Endometrial microvascular endothelial cells (primary cell): ENCODE results near the gene DPH6. TPM values are rescaled to one million over a fixed set of nuclear protein-coding genes. Genes with fewer than 3 reads are reported as not detected.

Source experiments
- in situ Hi-C: cut with HindIII; loops from 2 replicates; pipeline ENCODE4 v1.10.0; 2017; ENCODE audit warnings: low sequenced_read_pairs, low pct_unique_long_range_greater_than_20kb; ENCODE audit errors: inconsistent ontology term
- total RNA-seq: library from RNA; depleted of rRNA; stranded (reverse); fragments of >200 nt; gene quantifications from one replicate; pipeline ENCODE4 v1.2.3, GENCODE V29; 2015; ENCODE audit errors: inconsistent ontology term

The DPH6 gene
- total RNA-seq, 1 donor from 2014 or later, result 6.5 TPM

DNA sequence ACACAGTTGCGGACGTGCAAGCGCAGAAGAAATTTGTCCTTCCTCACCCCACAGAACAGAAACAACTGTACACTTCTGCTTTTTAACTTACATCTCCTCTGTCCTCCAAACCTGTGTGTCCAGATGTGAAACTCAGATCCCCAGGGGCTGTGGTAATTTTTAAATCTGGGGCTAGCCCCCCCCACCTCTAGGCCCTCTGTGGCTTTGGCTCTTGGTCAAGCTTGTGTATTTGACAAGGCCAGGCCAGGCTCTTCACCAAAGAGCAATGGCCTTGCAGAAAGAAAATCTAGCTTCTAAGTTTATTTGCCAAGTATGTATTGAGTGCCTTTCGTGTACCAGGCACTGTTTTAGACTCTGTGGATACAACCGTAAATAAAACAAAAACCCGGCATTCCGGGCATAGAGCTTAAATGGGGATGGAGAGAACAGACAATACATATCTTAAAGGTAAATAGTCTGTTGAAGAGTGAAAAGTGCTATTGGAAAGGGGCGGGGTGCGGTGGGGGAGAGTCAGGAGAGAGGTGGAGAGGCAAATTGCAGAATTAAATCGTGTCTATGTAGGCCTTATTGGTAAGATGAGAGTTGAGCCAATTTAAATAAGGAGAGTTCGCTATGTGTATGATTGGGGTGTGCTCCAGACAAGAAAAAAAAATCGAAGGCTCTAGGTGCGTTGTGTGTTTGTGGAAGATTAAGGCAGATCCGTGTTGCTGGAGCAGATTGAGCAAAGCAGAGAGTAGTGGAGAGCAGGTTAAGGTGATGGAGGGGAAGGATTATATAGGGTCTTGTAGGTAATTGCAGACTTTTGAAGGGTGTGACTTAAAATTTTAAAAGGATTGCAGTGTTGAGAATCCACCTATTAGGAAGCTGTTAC is 781 bp upstream of the DPH6 start:
- in situ Hi-C loops, result loop anchor here (10.0 to 25.0 kb wide), 2 partner anchors 148 to 1341 kb away; no protein-coding TSS in a partner anchor

DNA sequence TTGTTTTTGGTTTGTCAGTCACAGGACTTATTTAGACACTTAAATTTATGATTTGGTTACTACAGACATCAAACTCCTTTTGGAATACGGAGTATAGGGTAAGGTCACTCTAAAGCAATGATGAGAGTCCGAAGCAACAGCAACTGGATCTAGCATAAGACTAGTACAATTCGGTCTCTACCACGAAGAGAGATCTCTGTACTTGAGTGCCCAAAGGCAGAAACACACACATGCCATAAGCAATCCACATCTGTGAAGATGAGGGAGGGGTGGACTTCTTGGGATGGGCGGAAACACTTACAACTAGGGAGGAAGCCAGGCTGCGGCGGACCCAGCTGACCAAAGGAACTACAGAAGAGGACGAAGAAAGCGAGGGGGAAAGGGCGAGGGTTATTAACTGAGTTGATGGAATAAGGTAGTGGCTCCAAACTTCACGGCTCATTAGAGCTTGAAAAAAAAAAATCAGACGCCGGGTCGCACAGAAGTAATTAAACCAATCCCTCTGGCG is 595 bp downstream of the DPH6 start:
- in situ Hi-C loops, result loop anchor here (10.0 to 25.0 kb wide), 2 partner anchors 149 to 1342 kb away; no protein-coding TSS in a partner anchor

- in situ Hi-C loops, result loop anchor here (10.0 to 25.0 kb wide), 2 partner anchors 154 to 1346 kb away; no protein-coding TSS in a partner anchor
These were observed 5.1 kb downstream of the DPH6 start for GRCh38 chr15:35540885-35541284.

DNA sequence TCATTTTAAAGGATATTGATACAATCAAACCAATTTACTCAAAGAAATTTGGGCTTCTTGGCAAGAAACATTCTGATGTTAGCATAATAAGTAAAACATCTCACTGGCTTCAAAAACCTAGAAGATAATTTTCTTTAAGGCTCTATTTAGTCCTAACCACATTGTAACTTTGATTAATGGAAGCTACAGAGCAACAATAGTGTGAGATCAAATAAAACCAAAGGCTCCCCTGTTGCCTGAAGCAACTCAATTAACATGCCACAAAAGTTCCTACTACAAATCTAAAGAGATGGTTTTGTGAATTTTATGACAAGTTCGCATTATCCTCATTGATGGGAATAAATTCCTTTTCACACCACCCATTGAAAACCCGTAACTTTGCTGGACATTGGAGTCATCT is 5.9 kb downstream of the DPH6 start:
- in situ Hi-C loops, result loop anchor here (10.0 to 25.0 kb wide), 2 partner anchors 155 to 1347 kb away; no protein-coding TSS in a partner anchor

DNA sequence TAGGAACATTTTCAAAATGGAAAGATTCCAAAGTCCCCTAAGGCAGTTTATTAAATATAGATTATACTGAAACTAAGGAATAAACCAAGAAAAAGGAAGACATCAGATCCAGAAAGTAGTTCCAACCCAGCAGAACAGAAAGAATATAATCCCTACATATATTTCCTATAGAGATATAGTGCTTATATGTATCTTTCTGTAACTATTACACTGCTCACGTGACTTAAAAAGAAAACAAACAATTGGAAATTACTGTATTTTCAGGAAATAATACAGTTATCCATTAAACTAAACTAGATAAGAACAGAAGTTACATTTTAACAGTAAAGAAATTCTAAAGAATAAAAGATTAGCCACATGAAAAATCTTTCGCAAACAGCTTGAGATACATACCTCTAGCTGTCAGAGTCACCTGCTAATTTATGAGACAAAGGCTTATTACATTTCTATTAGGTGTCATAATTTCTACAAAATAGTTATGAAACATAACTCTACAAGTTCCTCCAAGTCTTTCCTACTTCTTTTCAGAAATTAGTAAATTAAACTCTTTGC is 10.5 kb downstream of the DPH6 start:
- in situ Hi-C loops, result loop anchor here (25.0 kb wide), 1 partner anchor 1352 kb away; no protein-coding TSS in a partner anchor

DNA sequence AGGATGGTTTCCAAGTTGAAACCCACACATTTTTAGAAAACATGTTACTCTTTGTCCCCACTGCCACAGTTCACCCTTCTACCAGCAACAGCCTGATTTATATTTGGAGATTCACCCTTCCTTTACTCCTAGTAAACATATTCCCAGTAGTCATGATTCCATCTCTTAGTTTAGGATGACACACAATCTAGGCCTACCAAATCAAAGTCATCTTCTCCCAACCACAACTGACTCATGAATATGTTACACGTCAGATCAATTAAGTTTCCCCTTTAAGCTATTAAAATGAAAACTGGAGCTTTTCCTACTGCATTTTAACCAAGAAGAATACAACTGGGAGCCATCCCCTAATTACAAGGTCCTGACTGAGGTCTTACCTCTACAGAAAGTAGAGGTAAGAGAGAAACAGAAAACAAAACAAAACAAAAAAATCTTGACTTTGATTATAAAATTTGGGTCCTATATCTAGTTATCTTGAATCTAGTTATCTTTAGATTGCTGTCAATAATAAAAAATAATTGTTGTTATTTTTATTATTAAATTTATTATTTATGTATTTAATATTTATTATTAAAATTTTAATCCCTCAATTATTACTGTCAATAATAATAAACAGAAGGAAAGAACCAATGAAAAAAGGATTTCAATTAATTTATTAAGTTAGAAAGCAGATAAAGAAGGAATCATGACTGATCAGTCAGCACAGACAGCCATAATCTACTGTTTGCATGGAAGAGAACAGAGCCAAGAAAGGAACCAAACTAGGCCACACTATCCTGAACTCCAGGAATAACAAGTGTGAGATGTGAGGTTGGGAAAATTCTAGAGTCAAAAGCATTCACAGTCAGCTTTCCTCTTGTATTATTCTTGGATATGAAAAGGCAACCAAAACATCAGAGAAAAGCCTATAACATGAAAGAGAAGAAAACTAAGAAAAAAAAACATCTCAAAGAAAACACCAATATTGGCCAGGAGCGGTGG is 12.5 kb downstream of the DPH6 start:
- in situ Hi-C loops, result loop anchor here (25.0 kb wide), 1 partner anchor 1354 kb away; no protein-coding TSS in a partner anchor

DNA sequence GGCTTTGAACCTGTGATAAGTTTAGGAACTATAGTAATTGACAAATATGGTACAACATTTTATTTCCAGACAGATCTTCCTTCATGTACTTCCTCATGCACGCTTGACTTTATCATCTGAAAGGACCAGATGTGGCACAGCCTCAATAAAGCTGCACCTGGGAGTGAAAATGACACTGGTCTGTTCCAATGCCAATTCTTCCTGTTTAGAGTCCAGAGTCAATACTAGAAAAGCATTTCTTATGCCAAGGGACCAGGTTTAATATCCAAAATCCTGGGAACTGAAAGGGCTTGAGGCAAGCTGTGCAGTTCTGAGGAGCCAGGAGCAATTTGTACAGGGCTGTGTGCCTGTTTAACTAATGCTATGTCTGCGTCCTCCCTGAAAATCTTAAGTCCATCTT is 15.3 kb downstream of the DPH6 start:
- in situ Hi-C loops, result loop anchor here (25.0 kb wide), 1 partner anchor 1357 kb away; no protein-coding TSS in a partner anchor

DNA sequence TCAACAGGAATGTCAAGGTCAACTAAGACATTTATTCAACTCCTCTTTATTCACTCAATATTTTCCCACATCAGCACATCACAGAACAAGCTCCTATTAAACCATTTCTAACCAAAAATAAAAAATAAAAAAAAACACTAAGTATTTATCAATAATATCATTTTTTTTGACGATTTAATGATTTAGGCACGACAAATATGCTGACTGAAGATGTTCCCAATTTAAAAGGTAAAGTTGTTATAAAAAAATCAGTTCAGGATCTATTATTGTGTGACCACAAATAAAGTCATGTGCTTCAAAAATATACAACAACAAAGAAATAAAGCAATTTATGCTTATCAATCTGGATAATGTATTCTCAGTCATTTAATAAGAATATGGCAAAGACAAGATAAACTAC is 16.2 kb downstream of the DPH6 start:
- in situ Hi-C loops, result loop anchor here (25.0 kb wide), 1 partner anchor 1358 kb away; no protein-coding TSS in a partner anchor

GRCh38 chr15:35522061-35522460 is 23.9 kb downstream of the DPH6 start:
- in situ Hi-C loops, result no loop called here

- in situ Hi-C loops, result no loop called here
These were observed 26.3 kb downstream of the DPH6 start for GRCh38 chr15:35519541-35520149.

- in situ Hi-C loops, result no loop called here
These were observed 26.9 kb downstream of the DPH6 start for GRCh38 chr15:35519052-35519451.

DNA sequence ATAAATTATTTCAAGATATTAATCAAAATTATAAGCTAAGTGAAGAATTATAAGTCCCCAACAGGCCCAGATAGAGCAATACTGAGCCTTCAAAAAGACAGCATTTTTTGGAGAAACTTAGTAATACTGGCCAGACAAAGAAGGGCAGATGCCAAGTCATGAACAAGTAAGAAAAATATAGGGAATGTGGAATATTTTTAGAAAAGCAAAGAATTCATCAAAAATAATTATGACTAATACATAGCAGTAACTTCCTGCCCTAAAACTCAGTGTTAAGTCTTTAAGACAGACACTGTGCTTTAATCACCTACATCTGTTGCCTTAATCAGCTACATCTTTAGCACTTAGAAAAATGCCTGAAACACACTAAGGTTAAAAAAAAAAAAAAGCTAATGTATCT is 31.2 kb downstream of the DPH6 start:
- in situ Hi-C loops, result no loop called here

- in situ Hi-C loops, result no loop called here
These were observed 37.9 kb downstream of the DPH6 start for GRCh38 chr15:35507932-35508638.

- in situ Hi-C loops, result no loop called here
These were observed 39.6 kb downstream of the DPH6 start for GRCh38 chr15:35506272-35506870.

DNA sequence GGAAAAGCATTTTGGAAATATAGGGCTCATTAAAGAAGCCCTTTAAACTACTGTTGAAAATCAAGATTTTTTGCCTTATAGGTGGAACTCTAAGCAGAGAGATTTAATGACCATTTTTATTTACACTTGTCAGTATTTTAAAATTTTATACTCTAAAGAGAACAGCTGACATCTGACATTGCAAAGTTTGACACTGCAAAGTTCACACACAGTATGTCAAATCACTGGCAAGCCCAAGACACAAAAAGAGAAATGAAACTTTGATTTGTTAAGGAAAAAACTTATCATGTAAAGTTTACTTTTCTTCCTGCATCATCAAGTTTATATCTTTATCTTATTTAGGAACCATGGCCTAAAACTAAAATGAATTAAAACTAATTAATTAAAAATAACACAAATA is 40.2 kb downstream of the DPH6 start:
- in situ Hi-C loops, result no loop called here

- in situ Hi-C loops, result no loop called here
These were observed 40.8 kb downstream of the DPH6 start for GRCh38 chr15:35505141-35505540.

- in situ Hi-C loops, result no loop called here
These were observed 46.2 kb downstream of the DPH6 start for GRCh38 chr15:35499723-35500122.
